Activated T-cell treated with anti-CD3 and anti-CD28 coated beads, Interleukin-2, amount 50 U/mL, for 24 hours (primary cell): ENCODE measurements around the gene RAD18.

Experiments
- DNase-seq: peaks from one replicate; pipeline ENCODE4 v3.0.0-alpha.2; 2020
- H3K27ac Mint-ChIP-seq: 2 replicates; pipeline ENCODE4 v1.8.0; 2020; ENCODE audit warnings: mild to moderate bottlenecking, mixed read lengths
- H3K27me3 Mint-ChIP-seq: 2 replicates; pipeline ENCODE4 v1.8.0; 2020; ENCODE audit warnings: mixed read lengths
- H3K36me3 Mint-ChIP-seq: 2 replicates; pipeline ENCODE4 v1.8.0; 2020; ENCODE audit warnings: low read depth, mixed read lengths
- H3K4me1 Mint-ChIP-seq: 2 replicates; pipeline ENCODE4 v1.8.0; 2020; ENCODE audit warnings: low read depth, mixed read lengths
- H3K4me3 Mint-ChIP-seq: 2 replicates; pipeline ENCODE4 v1.8.0; 2020; ENCODE audit warnings: mild to moderate bottlenecking, moderate library complexity, mixed read lengths
- H3K9me3 Mint-ChIP-seq: 2 replicates; pipeline ENCODE4 v1.8.0; 2020; ENCODE audit warnings: mixed read lengths

The RAD18 gene

DNA sequence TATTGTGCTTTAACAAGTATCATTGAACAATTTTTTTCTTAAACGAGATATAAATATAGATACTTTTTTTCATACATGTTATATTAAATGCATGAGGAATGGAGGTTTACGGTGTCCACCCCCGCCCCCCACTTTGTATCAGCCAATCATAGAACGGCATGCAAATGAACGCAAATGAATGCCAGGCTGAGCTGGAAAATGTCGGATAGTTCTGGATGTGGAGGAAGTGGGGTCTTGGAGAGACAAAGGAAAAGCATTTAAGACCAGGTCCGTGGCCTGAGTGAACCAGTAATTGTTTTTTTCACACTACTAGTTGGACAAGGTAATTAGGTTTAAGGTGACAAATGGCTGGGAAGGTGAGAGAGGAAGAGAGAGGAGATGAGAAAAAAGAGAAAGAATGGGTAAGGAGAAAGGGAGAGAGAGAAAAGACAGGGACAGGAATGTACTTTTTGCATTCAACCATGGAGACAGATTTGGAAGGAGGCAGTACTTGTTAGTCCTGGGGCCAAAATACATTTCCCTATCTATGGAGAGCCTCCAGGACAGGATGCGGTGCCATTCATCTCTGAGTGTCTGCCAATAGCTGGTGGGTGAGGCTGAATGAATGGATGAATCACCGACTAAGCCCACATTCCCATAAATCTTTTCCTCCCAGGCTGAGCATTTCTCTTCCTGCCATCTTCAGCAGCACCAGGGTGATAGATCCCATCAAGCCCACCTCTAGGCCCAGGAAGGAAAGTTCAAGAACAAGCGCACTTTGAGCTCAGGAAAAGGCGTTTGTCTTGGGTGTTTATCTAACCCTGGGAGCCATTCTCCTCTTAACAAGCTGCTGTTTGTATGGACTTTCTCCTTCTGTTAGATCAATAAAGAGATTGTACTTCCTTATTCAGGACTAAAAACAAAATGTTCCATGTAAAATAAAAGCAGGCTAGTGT is 1.4 kb upstream of the RAD18 start:
- no peak for DNase-seq

DNA sequence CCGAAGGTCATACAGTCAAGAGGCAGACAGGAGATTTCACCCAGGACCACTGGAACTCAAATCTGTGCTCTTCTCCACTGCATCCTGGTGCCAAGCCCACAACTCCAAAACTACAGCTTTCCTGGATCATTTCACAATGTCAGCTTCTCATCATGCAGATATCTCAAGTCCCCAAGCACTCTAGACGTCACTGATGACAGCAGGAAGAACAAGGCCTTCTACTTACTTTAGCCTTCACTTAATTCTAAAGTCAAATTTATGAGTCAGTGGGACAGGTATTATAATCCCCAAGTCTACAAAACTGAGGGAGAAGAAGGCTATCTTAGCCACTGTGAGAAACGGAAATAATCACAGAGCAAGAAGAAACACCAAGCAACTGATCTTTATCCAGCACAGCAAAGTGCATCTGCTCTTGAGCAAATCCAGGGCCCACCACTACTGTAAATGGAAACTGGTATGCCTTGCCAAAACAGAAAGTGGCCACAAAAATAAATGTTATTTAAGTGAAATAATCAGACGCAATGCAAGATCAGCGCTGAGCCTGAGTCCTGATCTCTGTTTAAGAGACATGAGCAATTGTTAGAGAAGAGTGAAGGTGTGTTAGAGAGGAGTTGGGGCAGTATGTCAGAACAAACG is 928 bp downstream of the RAD18 start:
- Mint-ChIP-seq H3K27ac (peak overlapping the region; percentile 98), H3K4me1 (peaks cover 40% of the 10 kb centered on the region), H3K4me3 (peak overlapping the region; percentile 97), H3K9me3 (no peaks in the 10 kb centered on the region), H3K36me3 (peaks cover 60% of the 10 kb centered on the region), H3K27me3 (no peaks in the 10 kb centered on the region)
- no peak for DNase-seq

More for the DNA sequence above, 1.4 kb upstream of the RAD18 start:
- Mint-ChIP-seq H3K4me1 (peaks cover 29% of the 10 kb centered on the region), H3K27me3 (peaks cover 4% of the 10 kb centered on the region), H3K9me3 (no peaks in the 10 kb centered on the region), H3K27ac (no peak overlapping the region), H3K4me3 (peak overlapping the region; percentile 97), H3K36me3 (peaks cover 37% of the 10 kb centered on the region)

- Mint-ChIP-seq H3K4me1 (peaks cover 46% of the 10 kb centered on the region), H3K36me3 (peaks cover 85% of the 10 kb centered on the region), H3K4me3 (no peak overlapping the region), H3K27ac (no peak overlapping the region), H3K27me3 (no peaks in the 10 kb centered on the region), H3K9me3 (no peaks in the 10 kb centered on the region)
- no peak for DNase-seq
Measured at GRCh38 chr3:8959668-8960067, 3.6 kb downstream of the RAD18 start.

DNA sequence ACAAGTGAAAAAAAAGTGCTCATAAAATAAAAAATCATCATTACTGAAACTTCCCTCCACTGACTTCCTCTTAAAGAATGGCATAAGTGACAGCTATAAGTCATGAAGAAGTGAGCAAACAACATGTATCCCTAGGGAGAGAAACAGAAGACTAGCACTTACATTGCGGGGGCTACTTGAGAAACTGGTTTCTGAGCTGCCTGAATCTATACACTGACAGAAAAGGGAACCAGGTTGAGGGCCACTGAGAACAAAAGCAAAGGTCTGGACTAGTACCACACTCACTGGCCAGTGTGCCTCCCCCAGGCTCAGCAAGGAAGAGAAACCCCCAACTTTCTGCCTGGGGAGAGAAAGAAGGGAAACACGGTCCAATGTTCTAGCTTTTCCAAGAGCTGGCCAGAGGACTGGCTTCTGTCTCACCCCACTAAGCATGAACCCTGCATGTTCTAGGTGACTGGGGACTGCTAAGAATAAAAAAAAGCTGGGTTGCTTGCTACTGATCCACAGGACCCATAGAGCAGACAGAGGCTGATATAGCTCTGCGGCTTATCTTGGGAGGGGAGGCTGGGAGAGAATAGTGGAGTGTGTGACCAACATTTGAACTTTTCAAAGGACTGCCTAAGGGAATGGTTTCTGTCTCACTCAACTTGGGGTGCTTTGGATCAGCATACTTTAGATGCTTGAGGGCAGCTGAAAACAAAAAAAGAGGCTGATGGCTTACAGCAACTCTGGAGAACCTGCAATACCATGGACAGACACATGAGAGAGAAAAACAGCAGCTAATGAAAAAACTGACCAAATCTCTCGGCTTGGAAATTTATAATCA is 8.1 kb downstream of the RAD18 start:
- no peak for DNase-seq
- H3K27ac Mint-ChIP-seq, result no peak overlapping the region
- peaks cover 74% of the 10 kb centered on the region for H3K36me3 Mint-ChIP-seq
- no peak overlapping the region for H3K4me3 Mint-ChIP-seq
- no peaks in the 10 kb centered on the region for H3K27me3 Mint-ChIP-seq
- H3K9me3 Mint-ChIP-seq, result no peaks in the 10 kb centered on the region
- H3K4me1 Mint-ChIP-seq, result peaks cover 26% of the 10 kb centered on the region

- no peak overlapping the region for H3K27ac Mint-ChIP-seq
- no peak for DNase-seq
- H3K27me3 Mint-ChIP-seq, result no peaks in the 10 kb centered on the region
Measured at GRCh38 chr3:8953313-8953712, 10.0 kb downstream of the RAD18 start.

GRCh38 chr3:8952130-8952529 is 11.1 kb downstream of the RAD18 start:
- Mint-ChIP-seq H3K36me3 (peaks cover 62% of the 10 kb centered on the region), H3K4me3 (no peak overlapping the region), H3K27me3 (no peaks in the 10 kb centered on the region), H3K27ac (no peak overlapping the region), H3K4me1 (peaks cover 19% of the 10 kb centered on the region), H3K9me3 (no peaks in the 10 kb centered on the region)
- no peak for DNase-seq

More at GRCh38 chr3:8953313-8953712, 10.0 kb downstream of the RAD18 start:
- peaks cover 22% of the 10 kb centered on the region for H3K4me1 Mint-ChIP-seq
- no peaks in the 10 kb centered on the region for H3K9me3 Mint-ChIP-seq
- H3K36me3 Mint-ChIP-seq, result peaks cover 62% of the 10 kb centered on the region
- H3K4me3 Mint-ChIP-seq, result no peak overlapping the region

- Mint-ChIP-seq H3K4me1 (peaks cover 5% of the 10 kb centered on the region), H3K4me3 (no peak overlapping the region), H3K27ac (no peak overlapping the region), H3K27me3 (no peaks in the 10 kb centered on the region), H3K9me3 (peaks cover 13% of the 10 kb centered on the region), H3K36me3 (peaks cover 78% of the 10 kb centered on the region)
- DNase-seq, result no peak
Measured at GRCh38 chr3:8945890-8946600, 17.2 kb downstream of the RAD18 start.

GRCh38 chr3:8942746-8943488 is 20.4 kb downstream of the RAD18 start:
- Mint-ChIP-seq H3K36me3 (peaks cover 92% of the 10 kb centered on the region), H3K27ac (no peak overlapping the region), H3K4me3 (no peak overlapping the region), H3K27me3 (no peaks in the 10 kb centered on the region), H3K4me1 (no peaks in the 10 kb centered on the region), H3K9me3 (peaks cover 13% of the 10 kb centered on the region)
- no peak for DNase-seq

DNA sequence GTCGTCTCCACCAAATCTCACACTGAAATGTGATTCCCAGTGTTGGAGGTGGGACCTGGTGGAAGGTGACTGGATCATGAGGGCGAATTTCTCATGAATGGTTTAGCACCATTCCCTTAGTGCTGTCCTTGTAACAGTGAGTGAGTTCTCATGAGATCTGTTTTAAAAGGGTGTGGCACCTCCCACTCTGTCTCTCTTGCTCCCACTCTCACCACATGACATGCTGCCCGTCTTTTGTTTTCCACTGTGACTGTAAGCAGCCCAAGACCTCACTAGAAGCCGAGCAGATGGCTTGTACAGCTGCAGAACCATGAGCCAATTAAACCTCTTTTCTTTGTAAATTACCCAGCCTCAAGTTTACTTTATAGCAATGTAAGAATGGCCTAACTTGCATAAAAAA is 21.2 kb downstream of the RAD18 start:
- Mint-ChIP-seq H3K36me3 (peaks cover 92% of the 10 kb centered on the region), H3K9me3 (peaks cover 13% of the 10 kb centered on the region), H3K27ac (no peak overlapping the region), H3K4me1 (no peaks in the 10 kb centered on the region), H3K27me3 (no peaks in the 10 kb centered on the region), H3K4me3 (no peak overlapping the region)
- DNase-seq, result no peak

- H3K4me1 Mint-ChIP-seq, result no peaks in the 10 kb centered on the region
Measured at GRCh38 chr3:8938021-8938420, 25.3 kb downstream of the RAD18 start.

GRCh38 chr3:8937064-8938020 is 25.9 kb downstream of the RAD18 start:
- peaks cover 92% of the 10 kb centered on the region for H3K36me3 Mint-ChIP-seq
- DNase-seq, result no peak
- H3K27ac Mint-ChIP-seq, result no peak overlapping the region
- no peaks in the 10 kb centered on the region for H3K27me3 Mint-ChIP-seq
- H3K9me3 Mint-ChIP-seq, result no peaks in the 10 kb centered on the region
- H3K4me1 Mint-ChIP-seq, result no peaks in the 10 kb centered on the region
- H3K4me3 Mint-ChIP-seq, result no peak overlapping the region

More at GRCh38 chr3:8938021-8938420, 25.3 kb downstream of the RAD18 start:
- no peak overlapping the region for H3K27ac Mint-ChIP-seq
- H3K9me3 Mint-ChIP-seq, result peaks cover under 1% of the 10 kb centered on the region
- H3K27me3 Mint-ChIP-seq, result no peaks in the 10 kb centered on the region
- no peak overlapping the region for H3K4me3 Mint-ChIP-seq
- H3K36me3 Mint-ChIP-seq, result peaks cover 94% of the 10 kb centered on the region
- DNase-seq, result no peak

GRCh38 chr3:8932507-8932906 is 30.8 kb downstream of the RAD18 start:
- no peak for DNase-seq
- no peak overlapping the region for H3K27ac Mint-ChIP-seq
- no peak overlapping the region for H3K4me3 Mint-ChIP-seq
- H3K9me3 Mint-ChIP-seq, result no peaks in the 10 kb centered on the region
- H3K27me3 Mint-ChIP-seq, result no peaks in the 10 kb centered on the region
- H3K36me3 Mint-ChIP-seq, result peaks cover 77% of the 10 kb centered on the region
- no peaks in the 10 kb centered on the region for H3K4me1 Mint-ChIP-seq

- Mint-ChIP-seq H3K4me1 (no peaks in the 10 kb centered on the region), H3K27ac (no peak overlapping the region), H3K4me3 (no peak overlapping the region), H3K27me3 (no peaks in the 10 kb centered on the region), H3K36me3 (peaks cover 74% of the 10 kb centered on the region), H3K9me3 (no peaks in the 10 kb centered on the region)
- DNase-seq, result no peak
Measured at GRCh38 chr3:8931342-8931741, 31.9 kb downstream of the RAD18 start.
